H9 (cell line): ENCODE measurements around the gene TRPC5OS. TPM values are rescaled to one million over a fixed set of nuclear protein-coding genes. Genes with fewer than 3 reads are reported as not detected.

ENCODE experiments used
- DNase-seq: peaks from one replicate; pipeline ENCODE4 v3.0.0-alpha.2; 2017
- H2AFZ ChIP-seq: one replicate; pipeline ENCODE4 v1.6.1; 2013; ENCODE audit warnings: mild to moderate bottlenecking, low read length, control low read depth, moderate library complexity
- H2AK5ac ChIP-seq: 2 replicates; pipeline ENCODE4 v1.6.1; 2013; ENCODE audit warnings: low read length, control low read depth, mixed read lengths; ENCODE audit not compliant: insufficient read length
- H2BK120ac ChIP-seq: one replicate; pipeline ENCODE4 v1.6.1; 2013; ENCODE audit warnings: low read depth, mild to moderate bottlenecking, low read length, control low read depth, inconsistent platforms; ENCODE audit not compliant: poor library complexity, severe bottlenecking
- H2BK12ac ChIP-seq: 2 replicates; pipeline ENCODE4 v1.6.1; 2013; ENCODE audit warnings: low read length, control low read depth, mixed read lengths, low read depth; ENCODE audit not compliant: insufficient read length
- H2BK15ac ChIP-seq: 2 replicates; pipeline ENCODE4 v1.6.1; 2013; ENCODE audit warnings: low read depth, low read length, control low read depth
- H2BK20ac ChIP-seq: one replicate; pipeline ENCODE4 v1.6.1; 2013; ENCODE audit warnings: low read depth, mild to moderate bottlenecking, low read length, control low read depth, inconsistent platforms; ENCODE audit not compliant: poor library complexity, severe bottlenecking
- H2BK5ac ChIP-seq: 2 replicates; pipeline ENCODE4 v1.6.1; 2013; ENCODE audit warnings: low read length, control low read depth, mixed read lengths; ENCODE audit not compliant: insufficient read length
- H3K14ac ChIP-seq: 2 replicates; pipeline ENCODE4 v1.6.1; 2013; ENCODE audit warnings: low read length, control low read depth; ENCODE audit not compliant: insufficient read depth
- H3K18ac ChIP-seq: 2 replicates; pipeline ENCODE4 v1.6.1; 2013; ENCODE audit warnings: low read depth, mild to moderate bottlenecking, mixed read lengths, low read length, control low read depth; ENCODE audit not compliant: insufficient read length
- H3K23ac ChIP-seq: 2 replicates; pipeline ENCODE4 v1.6.1; 2013; ENCODE audit warnings: low read length, control low read depth, mixed read lengths, low read depth; ENCODE audit not compliant: insufficient read length
- H3K23me2 ChIP-seq: 2 replicates; pipeline ENCODE4 v1.6.1; 2013; ENCODE audit warnings: low read depth, mild to moderate bottlenecking, mixed read lengths, low read length, control low read depth; ENCODE audit not compliant: insufficient read length, poor library complexity, severe bottlenecking
- H3K27ac ChIP-seq: 2 replicates; pipeline ENCODE4 v1.5.1; 2013; ENCODE audit warnings: low read length, control low read depth, mixed read lengths, low read depth; ENCODE audit not compliant: insufficient read length
- H3K27me3 ChIP-seq: 2 replicates; pipeline ENCODE4 v1.6.1; 2013; ENCODE audit warnings: low read length, control low read depth, inconsistent platforms; ENCODE audit not compliant: insufficient read depth
- H3K4ac ChIP-seq: 2 replicates; pipeline ENCODE4 v1.6.1; 2013; ENCODE audit warnings: low read depth, mild to moderate bottlenecking, control low read depth, inconsistent platforms, low read length, moderate library complexity
- H3K4me1 ChIP-seq: 2 replicates; pipeline ENCODE4 v1.6.1; 2013; ENCODE audit warnings: low read length, control low read depth, inconsistent platforms; ENCODE audit not compliant: insufficient read depth
- H3K4me2 ChIP-seq: 2 replicates; pipeline ENCODE4 v1.6.1; 2013; ENCODE audit warnings: low read length, control low read depth, mixed read lengths; ENCODE audit not compliant: insufficient read length, insufficient read depth
- H3K56ac ChIP-seq: 2 replicates; pipeline ENCODE4 v1.6.1; 2013; ENCODE audit warnings: low read depth, mild to moderate bottlenecking, mixed read lengths, low read length, control low read depth; ENCODE audit not compliant: insufficient read length
- H3K79me1 ChIP-seq: 2 replicates; pipeline ENCODE4 v1.6.1; 2013; ENCODE audit warnings: low read depth, mild to moderate bottlenecking, moderate library complexity, low read length, control low read depth, inconsistent platforms; ENCODE audit not compliant: insufficient read depth, poor library complexity, severe bottlenecking
- H3K79me2 ChIP-seq: 2 replicates; pipeline ENCODE4 v1.6.1; 2013; ENCODE audit warnings: low read length, control low read depth, inconsistent platforms; ENCODE audit not compliant: insufficient read depth
- H3K9ac ChIP-seq: 2 replicates; pipeline ENCODE4 v1.6.1; 2013; ENCODE audit warnings: low read length, control low read depth, mixed read lengths; ENCODE audit not compliant: insufficient read length; ENCODE audit errors: extremely low read depth
- H3K9me3 ChIP-seq: one replicate; pipeline ENCODE4 v1.6.1; 2013; ENCODE audit warnings: low read depth, low read length, inconsistent platforms; ENCODE audit not compliant: control insufficient read depth
- H3T11ph ChIP-seq: one replicate; pipeline ENCODE4 v1.6.1; 2013; ENCODE audit warnings: mild to moderate bottlenecking, low read length, control low read depth, inconsistent platforms
- H4K20me1 ChIP-seq: one replicate; pipeline ENCODE4 v1.6.1; 2013; ENCODE audit not compliant: control insufficient read depth, insufficient read length, insufficient read depth
- H4K5ac ChIP-seq: 2 replicates; pipeline ENCODE4 v1.6.1; 2013; ENCODE audit warnings: low read depth, mild to moderate bottlenecking, mixed read lengths, low read length, control low read depth; ENCODE audit not compliant: insufficient read length
- H4K8ac ChIP-seq: replicated peaks from 2 replicates; pipeline ENCODE4 v1.6.1; 2013; ENCODE audit warnings: low read length, control low read depth, mixed read lengths, low read depth; ENCODE audit not compliant: insufficient read length
- H4K91ac ChIP-seq: 2 replicates; pipeline ENCODE4 v1.6.1; 2013; ENCODE audit warnings: low read depth, mild to moderate bottlenecking, moderate library complexity, mixed read lengths, low read length, control low read depth; ENCODE audit not compliant: insufficient read length
- H3K27ac Mint-ChIP-seq, 3 experiments: 2 replicates in 2 of 3; 3 replicates in 1 of 3; pipeline ENCODE4 v1.8.0; 2020 to 2021; ENCODE audit warnings: mixed read lengths in 3 of 3, mild to moderate bottlenecking in 1 of 3, moderate library complexity in 1 of 3
- H3K27me3 Mint-ChIP-seq: 2 replicates; pipeline ENCODE4 v1.8.0; 2021; ENCODE audit warnings: low read depth, mild to moderate bottlenecking, moderate library complexity, mixed read lengths
- H3K36me3 Mint-ChIP-seq, 3 experiments: 2 replicates in 2 of 3; 3 replicates in 1 of 3; pipeline ENCODE4 v1.8.0; 2020 to 2021; ENCODE audit warnings: low read depth in 3 of 3, mixed read lengths in 3 of 3; ENCODE audit not compliant: insufficient read depth in 1 of 3
- H3K4me1 Mint-ChIP-seq, 2 experiments: 2 replicates each; pipeline ENCODE4 v1.8.0; 2020; ENCODE audit warnings: mixed read lengths in 2 of 2
- H3K4me3 Mint-ChIP-seq, 2 experiments: 2 replicates in 1 of 2; 3 replicates in 1 of 2; pipeline ENCODE4 v1.8.0; 2020 to 2021; ENCODE audit warnings: mild to moderate bottlenecking in 2 of 2, mixed read lengths in 2 of 2, moderate library complexity in 1 of 2
- H3K9me3 Mint-ChIP-seq, 2 experiments: 2 replicates in 1 of 2; 3 replicates in 1 of 2; pipeline ENCODE4 v1.8.0; 2020; ENCODE audit warnings: mild to moderate bottlenecking in 2 of 2, mixed read lengths in 2 of 2, moderate library complexity in 1 of 2
- WGBS: extraction: QIAGEN DNeasy Blood & Tissue Kit; methylation state at CpG from one replicate; pipeline ENCODE4 v1.1.7; 2013; ENCODE audit warnings: missing lambda C conversion rate, low lambda C conversion rate, mixed read lengths; ENCODE audit not compliant: insufficient read length; ENCODE audit errors: extremely low coverage; 5-methylcytosine and 5-hydroxymethylcytosine counted together
- total RNA-seq: library from RNA; stranded (reverse); gene quantifications from 2 replicates; pipeline ENCODE4 v1.2.1, GENCODE V29; 2021
- TF ChIP-seq, protein P1 (sequence below): fragments of 200-600 bp; sonication (generic); conservative IDR thresholded peaks from 3 replicates; pipeline ENCODE4 v1.8.0; 2021; ENCODE audit warnings: antibody characterized with exemption, mild to moderate bottlenecking

TRPC5OS gene
- total RNA-seq, 1 experiment from 2014 or later: not detected

DNA sequence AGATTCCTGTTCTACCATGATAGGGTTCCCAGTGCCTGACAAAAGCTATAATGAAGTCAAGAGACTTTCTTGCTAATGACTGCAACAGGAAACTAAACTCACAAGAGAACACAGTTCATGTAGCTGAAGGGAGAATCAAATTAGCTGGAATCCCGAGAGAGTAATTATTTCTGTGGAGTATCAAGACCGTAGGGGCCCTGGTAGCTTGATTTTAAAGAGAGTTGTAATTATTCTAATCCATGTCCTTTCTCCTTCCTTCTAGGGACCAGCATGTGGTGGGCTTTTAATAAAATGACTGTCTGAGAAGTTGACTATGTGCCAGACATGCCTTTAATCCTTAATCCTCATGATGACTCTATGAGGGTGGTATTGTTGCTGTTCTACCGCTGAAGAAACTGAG, 1.7 kb upstream of the TRPC5OS start:
- Histone ChIP-seq H2AFZ (no peak overlapping the region), H3K79me1 (no peaks in the 10 kb centered on the region), H2AK5ac (no peak overlapping the region), H2BK5ac (no peak overlapping the region), H3K14ac (no peak overlapping the region), H2BK12ac (no peak overlapping the region), H3K27ac (no peak overlapping the region), H3K18ac (no peak overlapping the region), H3K9ac (no peak overlapping the region), H3K4ac (no peak overlapping the region), H3K4me1 (no peaks in the 10 kb centered on the region), H4K20me1 (no peaks in the 10 kb centered on the region), H4K91ac (no peak overlapping the region), H3K23me2 (no peaks in the 10 kb centered on the region), H3K9me3 (no peaks in the 10 kb centered on the region), H2BK120ac (no peak overlapping the region), H3K27me3 (no peaks in the 10 kb centered on the region), H3K79me2 (no peaks in the 10 kb centered on the region), H2BK20ac (no peak overlapping the region), H4K5ac (no peak overlapping the region), H3T11ph (no peak overlapping the region), H2BK15ac (no peak overlapping the region), H3K23ac (no peak overlapping the region), H3K56ac (no peak overlapping the region), H4K8ac (no peak overlapping the region), H3K4me2 (no peak overlapping the region)
- H3K9me3 Mint-ChIP-seq: peaks cover 2 to 3% of the 10 kb centered on the region in 2 experiments; a peak in 2 of 5 replicates
- no peak overlapping the region for H3K4me3 Mint-ChIP-seq
- peaks cover 7 to 8% of the 10 kb centered on the region in 2 experiments for H3K4me1 Mint-ChIP-seq
- TF ChIP-seq, protein P1, sequence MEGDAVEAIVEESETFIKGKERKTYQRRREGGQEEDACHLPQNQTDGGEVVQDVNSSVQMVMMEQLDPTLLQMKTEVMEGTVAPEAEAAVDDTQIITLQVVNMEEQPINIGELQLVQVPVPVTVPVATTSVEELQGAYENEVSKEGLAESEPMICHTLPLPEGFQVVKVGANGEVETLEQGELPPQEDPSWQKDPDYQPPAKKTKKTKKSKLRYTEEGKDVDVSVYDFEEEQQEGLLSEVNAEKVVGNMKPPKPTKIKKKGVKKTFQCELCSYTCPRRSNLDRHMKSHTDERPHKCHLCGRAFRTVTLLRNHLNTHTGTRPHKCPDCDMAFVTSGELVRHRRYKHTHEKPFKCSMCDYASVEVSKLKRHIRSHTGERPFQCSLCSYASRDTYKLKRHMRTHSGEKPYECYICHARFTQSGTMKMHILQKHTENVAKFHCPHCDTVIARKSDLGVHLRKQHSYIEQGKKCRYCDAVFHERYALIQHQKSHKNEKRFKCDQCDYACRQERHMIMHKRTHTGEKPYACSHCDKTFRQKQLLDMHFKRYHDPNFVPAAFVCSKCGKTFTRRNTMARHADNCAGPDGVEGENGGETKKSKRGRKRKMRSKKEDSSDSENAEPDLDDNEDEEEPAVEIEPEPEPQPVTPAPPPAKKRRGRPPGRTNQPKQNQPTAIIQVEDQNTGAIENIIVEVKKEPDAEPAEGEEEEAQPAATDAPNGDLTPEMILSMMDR: no peak
- H3K36me3 Mint-ChIP-seq: no peaks in the 10 kb centered on the region; a peak in 1 of 7 replicates
- no CpG with 5 or more reads among the region's 3 CpGs for WGBS
- no peak for DNase-seq
- no peak overlapping the region for H3K27ac Mint-ChIP-seq
- no peaks in the 10 kb centered on the region for H3K27me3 Mint-ChIP-seq
